Ishikawa (cell line): Measurements from ENCODE around the gene ST3GAL5.

Experiments
- CEBPB ChIP-seq: IDR thresholded peaks from 2 replicates; pipeline ENCODE4 v1.6.1; 2012
- CREB1 ChIP-seq: IDR thresholded peaks from 2 replicates; pipeline ENCODE4 v1.6.1; 2012; ENCODE audit warnings: low read depth
- EGR1 ChIP-seq: IDR thresholded peaks from 2 replicates; pipeline ENCODE4 v1.6.1; 2012
- EP300 ChIP-seq: IDR thresholded peaks from 2 replicates; pipeline ENCODE4 v1.6.1; 2012; ENCODE audit warnings: borderline replicate concordance
- FOXM1 ChIP-seq: IDR thresholded peaks from 2 replicates; pipeline ENCODE4 v1.6.1; 2012; ENCODE audit warnings: low read depth, borderline replicate concordance
- MAX ChIP-seq: IDR thresholded peaks from 2 replicates; pipeline ENCODE4 v1.6.1; 2012
- NFIC ChIP-seq: IDR thresholded peaks from 2 replicates; pipeline ENCODE4 v1.6.1; 2012
- RAD21 ChIP-seq: IDR thresholded peaks from 2 replicates; pipeline ENCODE4 v1.6.1; 2012; ENCODE audit warnings: low read depth
- REST ChIP-seq: IDR thresholded peaks from 2 replicates; pipeline ENCODE4 v1.6.1; 2012; ENCODE audit warnings: low read depth, mild to moderate bottlenecking
- TAF1 ChIP-seq: IDR thresholded peaks from 2 replicates; pipeline ENCODE4 v1.6.1; 2012; ENCODE audit warnings: low read depth, mild to moderate bottlenecking
- TEAD4 ChIP-seq: IDR thresholded peaks from 2 replicates; pipeline ENCODE4 v1.6.1; 2012
- USF1 ChIP-seq: IDR thresholded peaks from 2 replicates; pipeline ENCODE4 v1.6.1; 2012
- YY1 ChIP-seq: IDR thresholded peaks from 2 replicates; pipeline ENCODE4 v1.6.1; 2012; ENCODE audit warnings: low read depth
- ZBTB7A ChIP-seq: IDR thresholded peaks from 2 replicates; pipeline ENCODE4 v1.6.1; 2012; ENCODE audit warnings: low read depth

The ST3GAL5 gene

GRCh38 chr2:85935170-85935745 is 46.5 kb upstream of the ST3GAL5 start:
- TF ChIP-seq NFIC (no peak), YY1 (no peak), TEAD4 (no peak), CREB1 (no peak), ZBTB7A (no peak), MAX (no peak), EGR1 (no peak), FOXM1 (no peak), CEBPB (no peak), TAF1 (no peak)

GRCh38 chr2:85933753-85934594 is 45.2 kb upstream of the ST3GAL5 start:
- TF ChIP-seq TEAD4: no peak
- no peak for TF ChIP-seq EP300
- TF ChIP-seq EGR1: no peak
- no peak for TF ChIP-seq MAX
- TF ChIP-seq REST: no peak
- TF ChIP-seq CREB1: no peak

- TF ChIP-seq USF1 (no peak), RAD21 (no peak), CEBPB (no peak), EP300 (no peak), ZBTB7A (no peak)
These were observed 41.6 kb upstream of the ST3GAL5 start for GRCh38 chr2:85930129-85931124.

- 0 out of 2 replicates have a peak, but pooled peaks have one; percentile 17 for TF ChIP-seq MAX
- TF ChIP-seq TEAD4: peak; percentile 55; the same call in 1 of the 2 replicates
- no peak for TF ChIP-seq REST
These were observed 40.6 kb upstream of the ST3GAL5 start for GRCh38 chr2:85929096-85930050.

- no peak for TF ChIP-seq EGR1
- TF ChIP-seq NFIC: no peak
- TF ChIP-seq MAX: no peak
- no peak for TF ChIP-seq CREB1
- TF ChIP-seq EP300: no peak
- no peak for TF ChIP-seq ZBTB7A
- no peak for TF ChIP-seq YY1
These were observed 38.3 kb upstream of the ST3GAL5 start for GRCh38 chr2:85926931-85927661.
